ENCODE data around the gene ZNF331. TPM values are rescaled to one million over a fixed set of nuclear protein-coding genes. Genes with fewer than 3 reads are reported as not detected.

The ZNF331 gene
- total RNA-seq: 8.4 and 14.0 TPM in 2 replicates

DNA sequence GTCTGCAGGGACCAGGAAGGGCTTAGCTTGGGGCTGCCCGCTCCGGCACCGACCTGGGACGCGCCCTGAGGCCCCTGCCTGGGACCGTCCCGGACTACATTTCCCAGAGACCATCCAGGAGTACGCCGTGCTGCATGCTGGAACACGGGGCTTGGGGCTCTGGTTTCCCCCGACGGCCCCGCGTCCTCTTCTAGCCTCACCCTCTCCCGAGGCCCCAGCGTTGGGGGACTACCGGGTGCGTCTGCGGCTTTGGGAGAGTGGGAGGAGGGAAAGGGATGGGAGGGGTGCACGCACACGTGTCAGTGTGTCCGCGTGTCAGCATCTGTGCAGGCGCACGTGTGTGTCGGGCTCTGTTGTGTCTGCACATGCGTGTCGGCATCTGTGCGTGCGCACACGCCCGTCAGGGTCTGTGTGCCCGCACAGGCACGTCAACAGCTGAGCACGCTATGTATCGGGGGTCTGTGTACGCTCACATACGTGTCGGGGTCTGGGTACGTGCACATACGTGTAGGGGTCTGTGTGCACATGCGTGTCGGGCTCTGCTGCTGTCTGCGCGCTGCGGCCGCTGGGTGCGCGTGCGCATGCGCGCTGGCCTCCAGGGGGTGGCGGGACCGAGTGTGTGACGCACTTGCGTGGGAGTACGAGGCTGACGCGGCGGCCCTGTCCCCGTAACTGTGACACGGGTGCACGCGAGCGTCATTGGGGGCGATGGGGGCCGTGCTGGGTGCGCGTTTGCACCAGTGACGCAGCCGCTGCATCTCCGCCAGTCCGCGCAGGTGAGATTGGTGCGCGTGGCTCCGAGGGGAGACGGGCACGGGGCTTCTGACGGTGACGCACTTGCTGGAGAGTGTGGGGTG is at the start of gene ZNF331:
Gene ZNF331, plus strand, starts transcription at position 625 of the 857 bp plus-strand sequence. CDS start 31,232 bp downstream, outside the sequence.

Other genes with a start within 250 kb of the ZNF331 start
- 8.3 and 9.8 TPM in 2 replicates for gene ZNF845, start 204.4 kb upstream of the ZNF331 start, total RNA-seq
- gene ZNF525, start 172.4 kb upstream of the ZNF331 start, total RNA-seq: 8.5 and 9.2 TPM in 2 replicates
- 15.4 and 18.1 TPM in 2 replicates for gene ZNF765, start 143.0 kb upstream of the ZNF331 start, total RNA-seq
- gene ZNF761, start 106.2 kb upstream of the ZNF331 start, total RNA-seq: 16.3 and 23.3 TPM in 2 replicates
- 4.2 and 4.5 TPM in 2 replicates for gene ZNF813, start 70.4 kb upstream of the ZNF331 start, total RNA-seq
- gene DPRX, start 93.9 kb downstream of the ZNF331 start, total RNA-seq: not detected in 2 replicates